Effector memory CD8-positive, alpha-beta T cell (primary cell): ENCODE measurements around the gene NEDD9.

Source experiments
- ATAC-seq: fragments of 150-1000 bp; cut with Tn5 transposase; replicated peaks from 2 replicates; pipeline ENCODE4 v1.10.0; 2021; ENCODE audit warnings: mild to moderate bottlenecking, moderate library complexity
- DNase-seq, 3 experiments: peaks; one replicate each; pipeline ENCODE4 v3.0.0; 2021
- H3K27ac Mint-ChIP-seq, 2 donors: one replicate each; pipeline ENCODE4 v1.8.0; 2022; ENCODE audit warnings: mild to moderate bottlenecking in 2 of 2, mixed read lengths in 2 of 2, moderate library complexity in 2 of 2
- H3K27me3 Mint-ChIP-seq, 2 donors: one replicate each; pipeline ENCODE4 v1.8.0; 2022; ENCODE audit warnings: mixed read lengths in 2 of 2
- H3K36me3 Mint-ChIP-seq: one replicate; pipeline ENCODE4 v1.8.0; 2022; ENCODE audit warnings: mild to moderate bottlenecking, moderate library complexity, mixed read lengths; ENCODE audit not compliant: insufficient read depth
- H3K4me1 Mint-ChIP-seq, 2 donors: one replicate each; pipeline ENCODE4 v1.8.0; 2022; ENCODE audit warnings: low read depth in 2 of 2, mixed read lengths in 2 of 2
- H3K4me3 Mint-ChIP-seq, 2 donors: one replicate each; pipeline ENCODE4 v1.8.0; 2022; ENCODE audit warnings: mild to moderate bottlenecking in 2 of 2, mixed read lengths in 2 of 2, moderate library complexity in 2 of 2
- H3K9me3 Mint-ChIP-seq, 2 donors: one replicate each; pipeline ENCODE4 v1.8.0; 2022; ENCODE audit warnings: mixed read lengths in 2 of 2

Gene NEDD9

GRCh38 chr6:11214901-11215300, 17.6 kb downstream of the NEDD9 start:
- H3K4me3 Mint-ChIP-seq: no peak overlapping the region
- peaks cover 44 to 66% of the 10 kb centered on the region in 2 donors for H3K4me1 Mint-ChIP-seq
- H3K27ac Mint-ChIP-seq: peak overlapping the region in 1 of 2 donors; percentile 7
- ATAC-seq (no peak), DNase-seq (no peak)
- no peaks in the 10 kb centered on the region for H3K9me3 Mint-ChIP-seq
- peaks cover 29% of the 10 kb centered on the region for H3K36me3 Mint-ChIP-seq
- H3K27me3 Mint-ChIP-seq: no peaks in the 10 kb centered on the region

GRCh38 chr6:11214084-11214833, 18.2 kb downstream of the NEDD9 start:
- Mint-ChIP-seq H3K9me3 (no peaks in the 10 kb centered on the region), H3K36me3 (peaks cover 32% of the 10 kb centered on the region), H3K27me3 (no peaks in the 10 kb centered on the region), H3K4me3 (no peak overlapping the region), H3K4me1 (peaks cover 41 to 67% of the 10 kb centered on the region in 2 donors), H3K27ac (peak overlapping the region; percentile 8 to 61)
- DNase-seq (no peak), ATAC-seq (no peak)

- Mint-ChIP-seq H3K36me3 (peaks cover 32% of the 10 kb centered on the region), H3K27me3 (no peaks in the 10 kb centered on the region), H3K27ac (peak overlapping the region; percentile 61 to 72), H3K4me3 (no peak overlapping the region), H3K9me3 (no peaks in the 10 kb centered on the region), H3K4me1 (peaks cover 38 to 63% of the 10 kb centered on the region in 2 donors)
- DNase-seq: no peak
- no peak for ATAC-seq
These were observed 18.9 kb downstream of the NEDD9 start for GRCh38 chr6:11213422-11214021.

GRCh38 chr6:11212664-11213063, 19.8 kb downstream of the NEDD9 start:
- Mint-ChIP-seq H3K36me3 (peaks cover 32% of the 10 kb centered on the region), H3K4me3 (no peak overlapping the region), H3K4me1 (peaks cover 34 to 55% of the 10 kb centered on the region in 2 donors), H3K27ac (peak overlapping the region; percentile 61 to 69), H3K9me3 (no peaks in the 10 kb centered on the region), H3K27me3 (no peaks in the 10 kb centered on the region)
- ATAC-seq (no peak), DNase-seq (no peak)

- Mint-ChIP-seq H3K27me3 (no peaks in the 10 kb centered on the region), H3K9me3 (no peaks in the 10 kb centered on the region), H3K27ac (peak overlapping the region; percentile 69 to 85), H3K36me3 (peaks cover 36% of the 10 kb centered on the region), H3K4me3 (peak overlapping the region in 1 of 2 donors; percentile 27), H3K4me1 (peaks cover 35 to 45% of the 10 kb centered on the region in 2 donors)
- ATAC-seq (no peak), DNase-seq (no peak)
These were observed 21.2 kb downstream of the NEDD9 start for GRCh38 chr6:11211254-11211653.

- H3K4me1 Mint-ChIP-seq: peaks cover 33 to 43% of the 10 kb centered on the region in 2 donors
- ATAC-seq: no peak
- H3K36me3 Mint-ChIP-seq: peaks cover 42% of the 10 kb centered on the region
These were observed 21.9 kb downstream of the NEDD9 start for GRCh38 chr6:11210386-11211138.

GRCh38 chr6:11209906-11210305, 22.6 kb downstream of the NEDD9 start:
- ATAC-seq: no peak
- Mint-ChIP-seq H3K4me1 (peaks cover 28 to 41% of the 10 kb centered on the region in 2 donors), H3K36me3 (peaks cover 42% of the 10 kb centered on the region), H3K27ac (peak overlapping the region in 1 of 2 donors; percentile 63), H3K9me3 (no peaks in the 10 kb centered on the region), H3K4me3 (no peak overlapping the region), H3K27me3 (no peaks in the 10 kb centered on the region)
- no peak for DNase-seq

More at GRCh38 chr6:11210386-11211138, 21.9 kb downstream of the NEDD9 start:
- DNase-seq: no peak
- no peaks in the 10 kb centered on the region for H3K27me3 Mint-ChIP-seq
- peak overlapping the region in 1 of 2 donors; percentile 27 for H3K4me3 Mint-ChIP-seq
- no peaks in the 10 kb centered on the region for H3K9me3 Mint-ChIP-seq
- peak overlapping the region; percentile 69 to 85 for H3K27ac Mint-ChIP-seq

- peak overlapping the region in 1 of 2 donors; percentile 56 for H3K27ac Mint-ChIP-seq
- no peak for ATAC-seq
- no peak for DNase-seq
- H3K9me3 Mint-ChIP-seq: no peaks in the 10 kb centered on the region
- H3K27me3 Mint-ChIP-seq: no peaks in the 10 kb centered on the region
- no peak overlapping the region for H3K4me3 Mint-ChIP-seq
- H3K36me3 Mint-ChIP-seq: peaks cover 40% of the 10 kb centered on the region
- peaks cover 26 to 38% of the 10 kb centered on the region in 2 donors for H3K4me1 Mint-ChIP-seq
These were observed 23.1 kb downstream of the NEDD9 start for GRCh38 chr6:11209369-11209768.

- DNase-seq (no peak), ATAC-seq (no peak)
- Mint-ChIP-seq H3K4me1 (peaks cover 29 to 42% of the 10 kb centered on the region in 2 donors), H3K27ac (peak overlapping the region in 1 of 2 donors; percentile 56), H3K27me3 (no peaks in the 10 kb centered on the region), H3K36me3 (peaks cover 40% of the 10 kb centered on the region), H3K9me3 (no peaks in the 10 kb centered on the region), H3K4me3 (no peak overlapping the region)
These were observed 23.6 kb downstream of the NEDD9 start for GRCh38 chr6:11208854-11209253.

- Mint-ChIP-seq H3K27me3 (no peaks in the 10 kb centered on the region), H3K4me3 (no peak overlapping the region), H3K36me3 (peaks cover 39% of the 10 kb centered on the region), H3K4me1 (peaks cover 31 to 42% of the 10 kb centered on the region in 2 donors), H3K9me3 (no peaks in the 10 kb centered on the region), H3K27ac (no peak overlapping the region)
- DNase-seq: no peak
- ATAC-seq: peak; percentile 23
These were observed 24.2 kb downstream of the NEDD9 start for GRCh38 chr6:11208267-11208666.

- peak overlapping the region; percentile 73 to 74 for H3K27ac Mint-ChIP-seq
- no peaks in the 10 kb centered on the region for H3K9me3 Mint-ChIP-seq
These were observed 25.1 kb downstream of the NEDD9 start for GRCh38 chr6:11207199-11207968.

GRCh38 chr6:11206576-11206975, 25.9 kb downstream of the NEDD9 start:
- Mint-ChIP-seq H3K4me3 (no peak overlapping the region), H3K9me3 (no peaks in the 10 kb centered on the region), H3K36me3 (peaks cover 36% of the 10 kb centered on the region), H3K4me1 (peaks cover 35 to 43% of the 10 kb centered on the region in 2 donors), H3K27me3 (no peaks in the 10 kb centered on the region), H3K27ac (peak overlapping the region; percentile 73 to 74)
- DNase-seq (no peak), ATAC-seq (no peak)

More at GRCh38 chr6:11207199-11207968, 25.1 kb downstream of the NEDD9 start:
- DNase-seq (no peak), ATAC-seq (peak; percentile 18)
- Mint-ChIP-seq H3K36me3 (peaks cover 36% of the 10 kb centered on the region), H3K4me3 (no peak overlapping the region), H3K4me1 (peaks cover 34 to 44% of the 10 kb centered on the region in 2 donors), H3K27me3 (no peaks in the 10 kb centered on the region)
